Stomach (tissue), 4 donors: Measurements from ENCODE around the gene PRSS21.

Experiments
- EP300 ChIP-seq: sonication (generic); formaldehyde crosslinking; IDR thresholded peaks from one replicate; pipeline ENCODE4 v1.6.1; 2017; ENCODE audit warnings: antibody characterized with exemption
- POLR2A ChIP-seq, 4 donors: fragments of 450-650 bp; IDR thresholded peaks; one replicate each; pipeline ENCODE4 v1.6.1; 2016; ENCODE audit warnings: antibody characterized with exemption in 4 of 4, control low read depth in 2 of 4, mild to moderate bottlenecking in 1 of 4, moderate library complexity in 1 of 4
- POLR2AphosphoS5 ChIP-seq, 3 donors: sonication (generic); formaldehyde crosslinking; IDR thresholded peaks; one replicate each; pipeline ENCODE4 v1.6.1; 2016; ENCODE audit warnings: antibody characterized with exemption in 3 of 3
- TF ChIP-seq, protein P1 (sequence below), 7 experiments: fragments of 450-650 bp in 4 of 7; fragments of 200-600 bp in 3 of 7; sonication (generic) in 3 of 7; IDR thresholded peaks; one replicate each; pipeline ENCODE4 v1.5.1; 2016 to 2019; ENCODE audit warnings: antibody characterized with exemption in 7 of 7, control low read depth in 2 of 7, mild to moderate bottlenecking in 1 of 7

GRCh38 chr16:2843526-2843925 lies 26.5 kb downstream of the PRSS21 start:
- TF ChIP-seq, protein P1, sequence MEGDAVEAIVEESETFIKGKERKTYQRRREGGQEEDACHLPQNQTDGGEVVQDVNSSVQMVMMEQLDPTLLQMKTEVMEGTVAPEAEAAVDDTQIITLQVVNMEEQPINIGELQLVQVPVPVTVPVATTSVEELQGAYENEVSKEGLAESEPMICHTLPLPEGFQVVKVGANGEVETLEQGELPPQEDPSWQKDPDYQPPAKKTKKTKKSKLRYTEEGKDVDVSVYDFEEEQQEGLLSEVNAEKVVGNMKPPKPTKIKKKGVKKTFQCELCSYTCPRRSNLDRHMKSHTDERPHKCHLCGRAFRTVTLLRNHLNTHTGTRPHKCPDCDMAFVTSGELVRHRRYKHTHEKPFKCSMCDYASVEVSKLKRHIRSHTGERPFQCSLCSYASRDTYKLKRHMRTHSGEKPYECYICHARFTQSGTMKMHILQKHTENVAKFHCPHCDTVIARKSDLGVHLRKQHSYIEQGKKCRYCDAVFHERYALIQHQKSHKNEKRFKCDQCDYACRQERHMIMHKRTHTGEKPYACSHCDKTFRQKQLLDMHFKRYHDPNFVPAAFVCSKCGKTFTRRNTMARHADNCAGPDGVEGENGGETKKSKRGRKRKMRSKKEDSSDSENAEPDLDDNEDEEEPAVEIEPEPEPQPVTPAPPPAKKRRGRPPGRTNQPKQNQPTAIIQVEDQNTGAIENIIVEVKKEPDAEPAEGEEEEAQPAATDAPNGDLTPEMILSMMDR (IDR thresholded peaks at IDR 0.05), result no peak
- TF ChIP-seq POLR2A (IDR thresholded peaks at IDR 0.05) (no peak), POLR2AphosphoS5 (IDR thresholded peaks at IDR 0.05) (no peak), EP300 (no peak)
